Measurements from ENCODE around the gene ZNF99. TPM values are rescaled to one million over a fixed set of nuclear protein-coding genes. Genes with fewer than 3 reads are reported as not detected.
"Not testable (repeated sequence)": the region's sequence is repeated elsewhere in the genome, so short reads cannot be mapped to it uniquely, and the experiment has no call there.

Gene ZNF99
- total and polyA plus RNA-seq, 2 donors from 2014 or later = 0.13 to 0.25 TPM

DNA sequence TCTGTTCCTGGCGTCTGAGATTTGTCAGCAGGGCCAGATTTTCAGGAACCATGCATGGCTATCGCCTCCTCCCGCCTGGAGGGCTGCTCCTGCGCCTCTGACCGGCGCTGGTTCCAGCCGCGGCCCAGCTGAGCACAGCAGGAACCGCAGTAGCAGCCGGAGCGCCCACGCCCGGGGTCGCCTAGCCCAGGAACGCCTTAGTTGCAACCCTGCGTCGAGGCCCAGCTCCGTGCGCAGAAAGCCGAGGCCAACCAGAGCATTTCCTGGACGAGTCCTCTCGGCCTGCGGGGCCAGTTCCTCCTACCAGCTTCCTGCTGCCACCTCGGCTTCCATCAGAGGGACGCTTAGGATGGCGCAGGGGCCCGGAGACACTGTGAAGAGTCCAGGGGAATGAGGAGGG, 75.0 kb downstream of the ZNF99 start:
- intact Hi-C loops (cut with DNase I) = no loop called here
- H3K27ac ChIP-seq (ENCODE audit: low read depth in 2 of 2, low read length in 2 of 2) = no peak overlapping the region
- H3K36me3 ChIP-seq (ENCODE audit: control insufficient read depth in 2 of 3, insufficient read depth in 3 of 3, low read length in 3 of 3) = no peaks in the 10 kb centered on the region
- no peaks in the 10 kb centered on the region for H3K27me3 ChIP-seq (ENCODE audit: control insufficient read depth, insufficient read depth, low read length)
- H3K9ac ChIP-seq (ENCODE audit: low read length in 3 of 3) = no peak overlapping the region
- H3K4me1 ChIP-seq (ENCODE audit: control insufficient read depth in 2 of 3, insufficient read depth in 2 of 3, low read depth in 1 of 3, low read length in 3 of 3) = no peaks in the 10 kb centered on the region
- TF ChIP-seq, protein P1, sequence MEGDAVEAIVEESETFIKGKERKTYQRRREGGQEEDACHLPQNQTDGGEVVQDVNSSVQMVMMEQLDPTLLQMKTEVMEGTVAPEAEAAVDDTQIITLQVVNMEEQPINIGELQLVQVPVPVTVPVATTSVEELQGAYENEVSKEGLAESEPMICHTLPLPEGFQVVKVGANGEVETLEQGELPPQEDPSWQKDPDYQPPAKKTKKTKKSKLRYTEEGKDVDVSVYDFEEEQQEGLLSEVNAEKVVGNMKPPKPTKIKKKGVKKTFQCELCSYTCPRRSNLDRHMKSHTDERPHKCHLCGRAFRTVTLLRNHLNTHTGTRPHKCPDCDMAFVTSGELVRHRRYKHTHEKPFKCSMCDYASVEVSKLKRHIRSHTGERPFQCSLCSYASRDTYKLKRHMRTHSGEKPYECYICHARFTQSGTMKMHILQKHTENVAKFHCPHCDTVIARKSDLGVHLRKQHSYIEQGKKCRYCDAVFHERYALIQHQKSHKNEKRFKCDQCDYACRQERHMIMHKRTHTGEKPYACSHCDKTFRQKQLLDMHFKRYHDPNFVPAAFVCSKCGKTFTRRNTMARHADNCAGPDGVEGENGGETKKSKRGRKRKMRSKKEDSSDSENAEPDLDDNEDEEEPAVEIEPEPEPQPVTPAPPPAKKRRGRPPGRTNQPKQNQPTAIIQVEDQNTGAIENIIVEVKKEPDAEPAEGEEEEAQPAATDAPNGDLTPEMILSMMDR (IDR thresholded peaks at IDR 0.05; ENCODE audit: borderline replicate concordance, extremely low read depth, insufficient read depth) = no peak
- peaks cover 0 to 4% (median 3%) of the 10 kb centered on the region in 3 donors for H3K9me3 ChIP-seq (ENCODE audit: control insufficient read depth in 2 of 3, insufficient read depth in 1 of 3, low read length in 3 of 3)
- no peak overlapping the region for H3K4me3 ChIP-seq (ENCODE audit: low read length in 3 of 3)
- DNase-seq (no peak), FAIRE-seq (no peak)

DNA sequence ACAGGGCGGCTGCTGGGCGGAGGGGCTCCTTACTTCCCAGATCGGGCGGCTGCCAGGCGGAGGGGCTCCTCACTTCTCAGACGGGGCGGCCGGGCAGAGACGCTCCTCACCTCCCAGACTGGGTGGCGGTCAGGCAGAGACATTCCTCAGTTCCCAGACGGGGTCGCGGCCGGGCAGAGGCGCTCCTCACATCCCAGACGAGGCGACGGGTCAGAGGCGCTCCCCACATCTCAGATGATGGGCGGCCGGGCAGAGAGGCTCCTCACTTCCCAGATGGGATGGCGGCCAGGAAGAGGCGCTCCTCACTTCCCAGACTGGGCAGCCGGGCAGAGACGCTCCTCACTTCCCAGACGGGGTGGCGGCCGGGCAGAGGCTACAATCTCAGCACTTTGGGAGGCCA, 80.9 kb downstream of the ZNF99 start:
- DNase-seq; H3K27ac ChIP-seq (ENCODE audit: low read depth in 2 of 2, low read length in 2 of 2); H3K4me1 ChIP-seq (ENCODE audit: control insufficient read depth in 2 of 3, insufficient read depth in 2 of 3, low read depth in 1 of 3, low read length in 3 of 3); H3K4me3 ChIP-seq (ENCODE audit: low read length in 3 of 3); H3K9me3 ChIP-seq (ENCODE audit: control insufficient read depth in 2 of 3, insufficient read depth in 1 of 3, low read length in 3 of 3); H3K36me3 ChIP-seq (ENCODE audit: control insufficient read depth in 2 of 3, insufficient read depth in 3 of 3, low read length in 3 of 3); H3K9ac ChIP-seq (ENCODE audit: low read length in 3 of 3); FAIRE-seq; H3K27me3 ChIP-seq (ENCODE audit: control insufficient read depth, insufficient read depth, low read length); intact Hi-C loops (cut with DNase I): not testable (repeated sequence)

DNA sequence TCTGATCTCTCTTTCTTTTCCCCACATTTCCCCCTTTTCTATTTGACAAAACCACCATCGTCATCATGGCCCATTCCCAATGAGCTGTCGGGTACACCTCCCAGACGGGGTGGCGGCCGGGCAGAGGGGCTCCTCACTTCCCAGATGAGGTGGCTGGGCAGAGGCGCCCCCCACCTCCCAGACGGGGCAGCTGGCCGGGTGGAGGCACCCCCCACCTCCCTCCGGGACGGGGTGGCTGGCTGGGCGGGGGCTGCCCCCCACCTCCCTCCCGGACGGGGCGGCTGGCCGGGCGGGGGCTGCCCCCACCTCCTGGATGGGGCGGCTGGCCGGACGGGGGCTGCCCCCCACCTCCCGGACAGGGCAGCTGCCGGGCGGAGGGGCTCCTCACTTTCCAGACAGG, 81.3 kb downstream of the ZNF99 start:
- FAIRE-seq; H3K9ac ChIP-seq (ENCODE audit: low read length in 3 of 3); H3K9me3 ChIP-seq (ENCODE audit: control insufficient read depth in 2 of 3, insufficient read depth in 1 of 3, low read length in 3 of 3); intact Hi-C loops (cut with DNase I); H3K4me1 ChIP-seq (ENCODE audit: control insufficient read depth in 2 of 3, insufficient read depth in 2 of 3, low read depth in 1 of 3, low read length in 3 of 3); H3K4me3 ChIP-seq (ENCODE audit: low read length in 3 of 3); H3K27me3 ChIP-seq (ENCODE audit: control insufficient read depth, insufficient read depth, low read length); H3K36me3 ChIP-seq (ENCODE audit: control insufficient read depth in 2 of 3, insufficient read depth in 3 of 3, low read length in 3 of 3); H3K27ac ChIP-seq (ENCODE audit: low read depth in 2 of 2, low read length in 2 of 2); DNase-seq: not testable (repeated sequence)

Other genes starting within 250 kb of the ZNF99 start
- gene ZNF492, start 149.8 kb downstream of the ZNF99 start, total RNA-seq = 0.25 TPM
- gene ZNF492, start 149.8 kb downstream of the ZNF99 start, polyA plus RNA-seq (ENCODE audit: insufficient read depth, low read depth, low replicate concordance) = not detected
- not detected for gene ZNF723, start 48.1 kb upstream of the ZNF99 start, total RNA-seq
- not detected for gene ZNF723, start 48.1 kb upstream of the ZNF99 start, polyA plus RNA-seq (ENCODE audit: insufficient read depth, low read depth, low replicate concordance)
- 1.9 TPM for gene ZNF728, start 219.0 kb upstream of the ZNF99 start, total RNA-seq
- not detected for gene ZNF728, start 219.0 kb upstream of the ZNF99 start, polyA plus RNA-seq (ENCODE audit: insufficient read depth, low read depth, low replicate concordance)